NT2/D1 (cell line): ENCODE measurements around the gene TCL1A.

Source experiments
- SUZ12 ChIP-seq: IDR thresholded peaks from 2 replicates; pipeline ENCODE4 v1.6.1; 2011; ENCODE audit not compliant: insufficient read length, insufficient read depth; ENCODE audit errors: extremely low read depth
- YY1 ChIP-seq: IDR thresholded peaks from 2 replicates; pipeline ENCODE4 v1.6.1; 2011; ENCODE audit not compliant: insufficient read length, insufficient read depth
- ZNF274 ChIP-seq: IDR thresholded peaks from 2 replicates; pipeline ENCODE4 v1.6.1; 2011; ENCODE audit warnings: mild to moderate bottlenecking, low read depth, low read length

DNA sequence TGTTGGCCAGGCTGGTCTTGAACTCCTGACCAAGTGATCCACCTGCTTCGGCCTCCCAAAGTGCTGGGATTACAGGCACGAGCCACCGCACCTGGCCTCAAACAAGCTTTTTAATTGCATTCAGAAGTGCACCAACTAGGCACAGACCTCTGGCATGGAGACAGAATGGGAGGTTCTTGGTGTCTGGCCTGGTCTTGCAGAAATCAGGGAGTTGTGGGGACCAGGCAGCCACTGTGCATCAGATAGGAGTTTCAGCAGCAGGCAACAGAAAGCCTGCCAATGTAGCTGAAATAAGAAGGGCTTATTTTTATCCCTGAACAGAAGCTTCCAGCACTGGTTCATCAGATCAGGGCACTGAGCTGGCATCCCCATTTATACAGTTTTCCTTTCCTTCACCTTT, 49.9 kb downstream of the TCL1A start:
- no peak for TF ChIP-seq ZNF274
- no peak for TF ChIP-seq YY1
- no peak for TF ChIP-seq SUZ12
